Adrenal gland (tissue), 12 donors: ENCODE measurements around the gene DPEP2. TPM values are rescaled to one million over a fixed set of nuclear protein-coding genes. Genes with fewer than 3 reads are reported as not detected.
"Not testable (repeated sequence)": the region's sequence is repeated elsewhere in the genome, so short reads cannot be mapped to it uniquely, and the experiment has no call there.

Experiments used
- DNase-seq, 7 donors: peaks; one replicate each; pipeline ENCODE4 v3.0.0-alpha.2; 2019 to 2020
- H3K27ac ChIP-seq, 5 donors: fragments of 200-600 bp; sonication (generic) in 4 of 5; 1 replicate in 3 of 5; 2 replicates in 2 of 5; pipeline versions ENCODE4 v1.5.1 to v1.8.0; 2016 to 2020; ENCODE audit warnings: mild to moderate bottlenecking in 1 of 5
- H3K27me3 ChIP-seq: fragments of 200-600 bp; 2 replicates; pipeline ENCODE4 v1.8.0; 2021
- H3K36me3 ChIP-seq, 2 donors: fragments of 200-600 bp; replicated peaks in 1 of 2; 1 replicate in 1 of 2; 2 replicates in 1 of 2; pipeline versions ENCODE4 v1.5.1 to v1.8.0; 2018 to 2022
- H3K4me1 ChIP-seq, 2 donors: fragments of 200-600 bp; replicated peaks in 1 of 2; 1 replicate in 1 of 2; 2 replicates in 1 of 2; pipeline versions ENCODE4 v1.5.1 to v1.8.0; 2018 to 2021
- H3K4me3 ChIP-seq, 4 donors: fragments of 200-600 bp; sonication (generic) in 3 of 4; one replicate each; pipeline ENCODE4 v1.5.1; 2016 to 2018
- H3K9me3 ChIP-seq, 3 donors: fragments of 200-600 bp; sonication (generic) in 1 of 3; replicated peaks in 1 of 3; 1 replicate in 2 of 3; 2 replicates in 1 of 3; pipeline versions ENCODE4 v1.5.1 to v1.8.0; 2016 to 2021
- CTCF ChIP-seq, 6 experiments: fragments of 450-650 bp in 4 of 6; fragments of 200-600 bp in 2 of 6; sonication (generic) in 1 of 6; IDR thresholded peaks; 1 replicate in 5 of 6; 2 replicates in 1 of 6; pipeline versions ENCODE4 v1.5.1 to v1.8.0; 2016 to 2021; ENCODE audit warnings: antibody characterized with exemption in 6 of 6, mild to moderate bottlenecking in 2 of 6, moderate library complexity in 1 of 6
- POLR2A ChIP-seq, 2 donors: fragments of 450-650 bp; IDR thresholded peaks; one replicate each; pipeline ENCODE4 v1.6.1; 2017; ENCODE audit warnings: antibody characterized with exemption in 2 of 2, mild to moderate bottlenecking in 2 of 2, moderate library complexity in 1 of 2
- WGBS, 4 donors: extraction: QIAGEN DNeasy Blood & Tissue Kit in 2 of 4; methylation state at CpG; one replicate each; pipeline versions ENCODE4 v1.1.5 to v1.1.7; 2013 to 2017; 5-methylcytosine and 5-hydroxymethylcytosine counted together
- intact Hi-C, 2 donors: fragments of 100-400 bp; cut with DNase I; formaldehyde crosslinking; loops; one replicate each; pipeline versions ENCODE4 v1.14.1 to v1.15.0; 2022 to 2023
- polyA plus RNA-seq, 3 donors: library from polyadenylated mRNA; stranded (reverse); fragments of 200-250 nt in 2 of 3; fragments of 350-450 nt in 1 of 3; fragmentation: Illumina TruSeq in 1 of 3; extraction: RNeasy Lipid Tissue Mini Kit (QIAGEN cat#74804) in 1 of 3; gene quantifications; one replicate each; pipeline ENCODE4 v1.2.3, GENCODE V29; 2013 to 2014
- total RNA-seq, 9 donors: library from RNA; depleted of rRNA in 4 of 9; stranded (reverse); fragments of >200 nt in 4 of 9; fragments of 120-200 nt in 1 of 9; fragmentation: NEBNext Ultra II Directional in 1 of 9; extraction: Animal tissue kit (Norgen Biotek cat#: 25700) in 1 of 9; gene quantifications; one replicate each; pipeline versions ENCODE4 v1.1.0 to v1.2.4, GENCODE V29; 2013 to 2023
- donor health status: healthy with polysubstance abuse.
- donor health status: Bipolar disorder and iron deficiency.
- donor health status: DM: yes; HTN: yes; CAD: no.
- donor health status: DM: no; HTN: no; CAD: no.
- donor health status: DM: no; HTN: no; CAD: no.
- donor health status: DM: yes; HTN: yes; CAD: no.

The DPEP2 gene
- total and polyA plus RNA-seq, 12 donors, result 0.27 to 8.4 (median 1.4) TPM

GRCh38 chr16:67942200-67942509 lies 57.1 kb downstream of the DPEP2 start:
- Histone ChIP-seq H3K4me1 (peaks cover 0 to 23% of the 10 kb centered on the region in 2 donors), H3K27ac (peak overlapping the region in 2 of 5 donors; percentile 30 to 67), H3K9me3 (no peaks in the 10 kb centered on the region), H3K36me3 (peaks cover 0 to 43% of the 10 kb centered on the region in 2 donors), H3K27me3 (no peaks in the 10 kb centered on the region), H3K4me3 (no peak overlapping the region)
- 61 to 70% (median 65%) methylated on average over 3 to 6 of the region's 6 CpGs; no CpG with 5 or more reads in 1 of the 4 donors for WGBS, 4 donors
- DNase-seq, result peak in 6 of 7 donors; percentile 66 to 80 (median 74)
- TF ChIP-seq POLR2A (IDR thresholded peaks at IDR 0.05) (no peak), CTCF (IDR thresholded peaks at IDR 0.05) (peak; percentile 58 to 71 (median 62))
- intact Hi-C loops, result no loop called here

- H3K27ac ChIP-seq, result peak overlapping the region in 3 of 5 donors; percentile 30 to 67 (median 30)
- intact Hi-C loops, result no loop called here
Measured at GRCh38 chr16:67941469-67942199, 57.6 kb downstream of the DPEP2 start.

GRCh38 chr16:67940446-67941089 lies 58.7 kb downstream of the DPEP2 start:
- WGBS, 4 donors, result 89 to 92% (median 91%) methylated on average over 5 of the region's 5 CpGs
- H3K9me3 ChIP-seq, result no peaks in the 10 kb centered on the region
- TF ChIP-seq CTCF (IDR thresholded peaks at IDR 0.05) (no peak), POLR2A (IDR thresholded peaks at IDR 0.05) (no peak)
- intact Hi-C loops, result no loop called here
- no peak overlapping the region for H3K27ac ChIP-seq
- no peak overlapping the region for H3K4me3 ChIP-seq
- no peaks in the 10 kb centered on the region for H3K27me3 ChIP-seq
- peaks cover 0 to 26% of the 10 kb centered on the region in 2 donors for H3K4me1 ChIP-seq
- DNase-seq, result no peak
- H3K36me3 ChIP-seq, result peaks cover 0 to 27% of the 10 kb centered on the region in 2 donors

More at GRCh38 chr16:67941469-67942199, 57.6 kb downstream of the DPEP2 start:
- Histone ChIP-seq H3K4me1 (peaks cover 0 to 26% of the 10 kb centered on the region in 2 donors), H3K27me3 (no peaks in the 10 kb centered on the region), H3K36me3 (peaks cover 0 to 38% of the 10 kb centered on the region in 2 donors), H3K9me3 (no peaks in the 10 kb centered on the region), H3K4me3 (no peak overlapping the region)
- no peak for DNase-seq
- WGBS, 4 donors, result 67 to 83% (median 78%) methylated on average over 6 to 9 of the region's 9 CpGs
- TF ChIP-seq POLR2A (IDR thresholded peaks at IDR 0.05) (no peak), CTCF (IDR thresholded peaks at IDR 0.05) (no peak)

- intact Hi-C loops, result no loop called here
- Histone ChIP-seq H3K36me3 (peaks cover 0 to 19% of the 10 kb centered on the region in 2 donors), H3K4me1 (peaks cover 7 to 31% of the 10 kb centered on the region in 2 donors), H3K4me3 (no peak overlapping the region), H3K9me3 (no peaks in the 10 kb centered on the region), H3K27ac (no peak overlapping the region), H3K27me3 (no peaks in the 10 kb centered on the region)
- DNase-seq, result peak in 4 of 7 donors; percentile 45 to 80 (median 56)
- TF ChIP-seq CTCF (IDR thresholded peaks at IDR 0.05) (no peak), POLR2A (IDR thresholded peaks at IDR 0.05) (no peak)
- 72 to 82% (median 77%) methylated on average over 22 to 33 of the region's 33 CpGs for WGBS, 4 donors
Measured at GRCh38 chr16:67939507-67940445, 59.5 kb downstream of the DPEP2 start.

GRCh38 chr16:67937713-67938112 lies 61.6 kb downstream of the DPEP2 start:
- H3K27me3 ChIP-seq, DNase-seq, intact Hi-C loops, H3K9me3 ChIP-seq, H3K4me3 ChIP-seq: not testable (repeated sequence)
- Histone ChIP-seq H3K36me3 (peaks cover 0 to 24% of the 10 kb centered on the region in 2 donors), H3K27ac (peak overlapping the region in 2 of 5 donors; percentile 90 to 98), H3K4me1 (peaks cover 8 to 19% of the 10 kb centered on the region in 2 donors)
- 89 to 99% (median 92%) methylated on average over 5 of the region's 5 CpGs for WGBS, 4 donors
